Measurements from ENCODE around the gene C4A. TPM values are rescaled to one million over a fixed set of nuclear protein-coding genes. Genes with fewer than 3 reads are reported as not detected.
"Not testable (repeated sequence)": the region's sequence is repeated elsewhere in the genome, so short reads cannot be mapped to it uniquely, and the experiment has no call there.

Gene C4A
- total and polyA plus RNA-seq, 2 of the 8 experiments (the other 6 are each of a cell fraction or from before 2014, with no cell fraction given) = 0.62 to 2.4 TPM

- H3K4me3 ChIP-seq (ENCODE audit: extremely low read depth in 1 of 4, insufficient read depth in 2 of 4, low read depth in 3 of 4, low read length in 4 of 4); H3K14ac ChIP-seq (ENCODE audit: insufficient read length); H2BK5ac ChIP-seq (ENCODE audit: low read depth, low read length); H2AK5ac ChIP-seq (ENCODE audit: low read depth, low read length); H3K23ac ChIP-seq (ENCODE audit: insufficient read length); H2AFZ ChIP-seq (ENCODE audit: low read length); H3K4me1 ChIP-seq (replicated peaks in 1 of 4; ENCODE audit: control insufficient read depth in 3 of 4, insufficient read depth in 4 of 4, low read length in 3 of 4); H3K56ac ChIP-seq (replicated peaks; ENCODE audit: insufficient read length, low read depth, low read length); H3K9ac ChIP-seq (replicated peaks in 1 of 4; ENCODE audit: extremely low read depth in 1 of 4, low read depth in 3 of 4, low read length in 3 of 4); H2BK20ac ChIP-seq (ENCODE audit: low read length); H3K18ac ChIP-seq (ENCODE audit: extremely low read depth, low read length); H4K91ac ChIP-seq (replicated peaks; ENCODE audit: insufficient read length, low read length); CTCF ChIA-PET (ENCODE audit: partially characterized antibody); H3K23me2 ChIP-seq (ENCODE audit: low read depth, low read length); H2BK15ac ChIP-seq (ENCODE audit: low read length); H3K9me3 ChIP-seq (ENCODE audit: insufficient read depth in 2 of 2, low read depth in 1 of 2, low read length in 1 of 2); H3K4me2 ChIP-seq (ENCODE audit: insufficient read depth in 1 of 2, low read depth in 2 of 2, low read length in 2 of 2); H4K8ac ChIP-seq (ENCODE audit: extremely low read depth, insufficient read depth, low read length); DNase-seq (ENCODE audit: low read depth in 1 of 2, low spot score in 2 of 2); H4K5ac ChIP-seq (ENCODE audit: insufficient read length, low read depth, low read length); POLR2A ChIA-PET (ENCODE audit: partially characterized antibody); H3K27ac ChIP-seq (ENCODE audit: low read depth, low read length); H3K4ac ChIP-seq (replicated peaks; ENCODE audit: insufficient read length, low read depth, low read length); H4K20me1 ChIP-seq (replicated peaks in 1 of 2; ENCODE audit: control insufficient read depth in 1 of 2, insufficient read depth in 2 of 2, low read length in 2 of 2); H3K79me1 ChIP-seq (ENCODE audit: low read depth, low read length); H3K27me3 ChIP-seq (replicated peaks in 1 of 4; ENCODE audit: control insufficient read depth in 3 of 4, extremely low read depth in 1 of 4, insufficient read depth in 3 of 4, low read length in 3 of 4); FAIRE-seq; H3K79me2 ChIP-seq (ENCODE audit: control insufficient read depth in 1 of 2, insufficient read depth in 2 of 2, low read length in 2 of 2); H2BK120ac ChIP-seq (replicated peaks; ENCODE audit: low read depth, low read length); H3K36me3 ChIP-seq (ENCODE audit: control insufficient read depth in 2 of 4, insufficient read depth in 4 of 4, low read length in 3 of 4); H2BK12ac ChIP-seq (ENCODE audit: low read depth, low read length): not testable (repeated sequence)
- WGBS, 2 experiments (ENCODE audit: extremely low coverage in 1 of 2, insufficient coverage in 1 of 2, insufficient read length in 1 of 2, insufficient replicate concordance in 2 of 2, low coverage in 1 of 2, low lambda C conversion rate in 2 of 2, missing lambda C conversion rate in 1 of 2) = no CpG with 5 or more reads among the region's 16 CpGs
These were observed 53.6 kb downstream of the C4A start for GRCh38 chr6:32035283-32036013.

DNA sequence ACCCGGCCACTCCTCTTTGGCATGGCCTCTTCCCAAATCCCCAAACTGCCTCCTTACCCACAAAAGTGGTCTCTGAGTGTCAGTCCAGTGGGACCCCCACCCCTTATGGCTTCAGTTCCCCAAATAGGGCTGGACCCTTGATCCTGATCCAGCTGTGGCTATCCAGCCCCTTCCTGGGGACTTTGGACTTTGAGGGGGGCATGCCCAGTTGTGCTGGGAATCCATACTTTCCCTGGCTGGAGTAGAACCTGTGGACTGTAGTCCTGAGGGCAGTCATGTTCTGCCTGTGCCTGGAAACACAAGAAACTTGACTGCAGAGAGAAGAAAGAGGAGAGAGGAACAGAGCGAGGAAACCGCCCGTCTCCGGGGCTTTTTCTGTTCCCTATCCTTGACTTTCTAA, 55.3 kb downstream of the C4A start:
- H3K79me2 ChIP-seq (ENCODE audit: control insufficient read depth in 1 of 2, insufficient read depth in 2 of 2, low read length in 2 of 2); H3K23ac ChIP-seq (ENCODE audit: insufficient read length); POLR2A ChIA-PET (ENCODE audit: partially characterized antibody); H2BK5ac ChIP-seq (ENCODE audit: low read depth, low read length); H3K4me1 ChIP-seq (replicated peaks in 1 of 4; ENCODE audit: control insufficient read depth in 3 of 4, insufficient read depth in 4 of 4, low read length in 3 of 4); H3K18ac ChIP-seq (ENCODE audit: extremely low read depth, low read length); H3K27ac ChIP-seq (ENCODE audit: low read depth, low read length); FAIRE-seq; H3K27me3 ChIP-seq (replicated peaks in 1 of 4; ENCODE audit: control insufficient read depth in 3 of 4, extremely low read depth in 1 of 4, insufficient read depth in 3 of 4, low read length in 3 of 4); H2BK120ac ChIP-seq (replicated peaks; ENCODE audit: low read depth, low read length); H3K56ac ChIP-seq (replicated peaks; ENCODE audit: insufficient read length, low read depth, low read length); H3K4me3 ChIP-seq (ENCODE audit: extremely low read depth in 1 of 4, insufficient read depth in 2 of 4, low read depth in 3 of 4, low read length in 4 of 4); H4K8ac ChIP-seq (ENCODE audit: extremely low read depth, insufficient read depth, low read length); H3K23me2 ChIP-seq (ENCODE audit: low read depth, low read length); H2BK15ac ChIP-seq (ENCODE audit: low read length); H3K4ac ChIP-seq (replicated peaks; ENCODE audit: insufficient read length, low read depth, low read length); H3K9ac ChIP-seq (replicated peaks in 1 of 4; ENCODE audit: extremely low read depth in 1 of 4, low read depth in 3 of 4, low read length in 3 of 4); H3K36me3 ChIP-seq (ENCODE audit: control insufficient read depth in 2 of 4, insufficient read depth in 4 of 4, low read length in 3 of 4); H2BK20ac ChIP-seq (ENCODE audit: low read length); H2AK5ac ChIP-seq (ENCODE audit: low read depth, low read length); H3K79me1 ChIP-seq (ENCODE audit: low read depth, low read length); H2AFZ ChIP-seq (ENCODE audit: low read length); H4K91ac ChIP-seq (replicated peaks; ENCODE audit: insufficient read length, low read length); DNase-seq (ENCODE audit: low read depth in 1 of 2, low spot score in 2 of 2); H3K9me3 ChIP-seq (ENCODE audit: insufficient read depth in 2 of 2, low read depth in 1 of 2, low read length in 1 of 2); H3K14ac ChIP-seq (ENCODE audit: insufficient read length); H4K5ac ChIP-seq (ENCODE audit: insufficient read length, low read depth, low read length); H2BK12ac ChIP-seq (ENCODE audit: low read depth, low read length); H3K4me2 ChIP-seq (ENCODE audit: insufficient read depth in 1 of 2, low read depth in 2 of 2, low read length in 2 of 2); H4K20me1 ChIP-seq (replicated peaks in 1 of 2; ENCODE audit: control insufficient read depth in 1 of 2, insufficient read depth in 2 of 2, low read length in 2 of 2): not testable (repeated sequence)
- CTCF ChIA-PET (ENCODE audit: partially characterized antibody) = interaction anchor here (1.2 kb wide), 1 partner anchor 9 kb away, joined by 3 read pairs; no protein-coding TSS in a partner anchor
- 100% methylated on average over 1 of the region's 5 CpGs; no CpG with 5 or more reads in 1 of the 2 experiments for WGBS, 2 experiments (ENCODE audit: extremely low coverage in 1 of 2, insufficient coverage in 1 of 2, insufficient read length in 1 of 2, insufficient replicate concordance in 2 of 2, low coverage in 1 of 2, low lambda C conversion rate in 2 of 2, missing lambda C conversion rate in 1 of 2)

Measured in H1 (cell line).